Esophagus squamous epithelium (tissue), 5 donors: ENCODE results near the gene NRG3. TPM values are rescaled to one million over a fixed set of nuclear protein-coding genes. Genes with fewer than 3 reads are reported as not detected.
A peak's percentile ranks its signal among the peaks of the same experiment; 100 is the strongest.

Experiments used
- DNase-seq: peaks from one replicate; lab custom pipeline; 2025; lab: John Stamatoyannopoulos, UW
- H3K27ac ChIP-seq, 4 donors: fragments of 200-600 bp; sonication (generic); one replicate each; pipeline ENCODE4 v1.5.1; 2016 to 2019; ENCODE audit warnings: mild to moderate bottlenecking in 1 of 4
- H3K27me3 ChIP-seq, 4 donors: fragments of 200-600 bp; sonication (generic); 1 replicate in 3 of 4; 2 replicates in 1 of 4; pipeline versions ENCODE4 v1.5.1 to v1.6.0; 2017 to 2021; ENCODE audit warnings: antibody characterized with exemption in 1 of 4
- H3K36me3 ChIP-seq, 3 donors: fragments of 200-600 bp; sonication (generic); one replicate each; pipeline ENCODE4 v1.5.1; 2016 to 2019
- H3K4me1 ChIP-seq, 3 donors: fragments of 200-600 bp; sonication (generic); one replicate each; pipeline ENCODE4 v1.5.1; 2017 to 2019
- H3K4me3 ChIP-seq, 4 donors: fragments of 200-600 bp; sonication (generic); 1 replicate in 3 of 4; 2 replicates in 1 of 4; pipeline ENCODE4 v1.5.1; 2016 to 2019; ENCODE audit warnings: mild to moderate bottlenecking in 2 of 4, moderate library complexity in 1 of 4
- H3K9me3 ChIP-seq, 3 donors: fragments of 200-600 bp; sonication (generic); one replicate each; pipeline ENCODE4 v1.5.1; 2016 to 2019
- CTCF ChIP-seq, 6 experiments: fragments of 450-650 bp in 4 of 6; fragments of 200-600 bp in 2 of 6; sonication (generic) in 2 of 6; IDR thresholded peaks; one replicate each; pipeline ENCODE4 v1.5.1; 2016 to 2019; ENCODE audit warnings: antibody characterized with exemption in 6 of 6, mild to moderate bottlenecking in 4 of 6, moderate library complexity in 4 of 6
- POLR2A ChIP-seq, 4 donors: fragments of 450-650 bp; IDR thresholded peaks; one replicate each; pipeline ENCODE4 v1.6.1; 2017; ENCODE audit warnings: antibody characterized with exemption in 4 of 4, mild to moderate bottlenecking in 4 of 4, moderate library complexity in 3 of 4
- WGBS, 2 donors: methylation state at CpG; one replicate each; pipeline ENCODE4 v1.1.5; 2018; 5-methylcytosine and 5-hydroxymethylcytosine counted together
- intact Hi-C: fragments of 100-400 bp; cut with DNase I; formaldehyde crosslinking; loops from one replicate; pipeline ENCODE4 v1.15.0; 2022
- total RNA-seq, 4 donors: library from RNA; depleted of rRNA; stranded (reverse); fragments of >200 nt; gene quantifications; one replicate each; pipeline ENCODE4 v1.1.0, GENCODE V29; 2016
- donor health status: DM: yes; HTN: yes; CAD: no.

The NRG3 gene
- total RNA-seq, 4 donors from 2014 or later = 0.19 TPM; not detected in 3

GRCh38 chr10:82966130-82966529 is 1091.1 kb downstream of the NRG3 start:
- 87 to 91% methylated on average over 2 of the region's 2 CpGs for WGBS, 2 donors
- Histone ChIP-seq H3K27me3 (no peaks in the 10 kb centered on the region), H3K27ac (no peak overlapping the region), H3K9me3 (no peaks in the 10 kb centered on the region), H3K4me3 (no peak overlapping the region), H3K36me3 (no peaks in the 10 kb centered on the region), H3K4me1 (no peaks in the 10 kb centered on the region)
- intact Hi-C loops = no loop called here
- no peak for DNase-seq
- TF ChIP-seq POLR2A (IDR thresholded peaks at IDR 0.05) (no peak), CTCF (IDR thresholded peaks at IDR 0.05) (no peak)

GRCh38 chr10:82968533-82968932 is 1093.5 kb downstream of the NRG3 start:
- no peak for TF ChIP-seq POLR2A (IDR thresholded peaks at IDR 0.05)
- TF ChIP-seq CTCF (IDR thresholded peaks at IDR 0.05) = no peak
- no peaks in the 10 kb centered on the region for H3K4me1 ChIP-seq
- no peak for DNase-seq
- H3K4me3 ChIP-seq = no peak overlapping the region
- intact Hi-C loops = no loop called here
- no peak overlapping the region for H3K27ac ChIP-seq
- WGBS, 2 donors = 54 to 76% methylated on average over 5 of the region's 5 CpGs
- H3K27me3 ChIP-seq = no peaks in the 10 kb centered on the region
- H3K9me3 ChIP-seq = no peaks in the 10 kb centered on the region
- no peaks in the 10 kb centered on the region for H3K36me3 ChIP-seq

GRCh38 chr10:82969405-82969804 is 1094.4 kb downstream of the NRG3 start:
- Histone ChIP-seq H3K4me1 (no peaks in the 10 kb centered on the region), H3K27ac (no peak overlapping the region), H3K36me3 (no peaks in the 10 kb centered on the region), H3K4me3 (no peak overlapping the region), H3K27me3 (no peaks in the 10 kb centered on the region), H3K9me3 (no peaks in the 10 kb centered on the region)
- peak in 2 of 6 experiments; percentile 23 to 38 for TF ChIP-seq CTCF (IDR thresholded peaks at IDR 0.05)
- TF ChIP-seq POLR2A (IDR thresholded peaks at IDR 0.05) = no peak
- intact Hi-C loops = no loop called here
- WGBS, 2 donors = 19 to 27% methylated on average over 1 of the region's 1 CpG
- DNase-seq = no peak

- no peak for DNase-seq
- TF ChIP-seq POLR2A (IDR thresholded peaks at IDR 0.05) (no peak), CTCF (IDR thresholded peaks at IDR 0.05) (no peak)
- Histone ChIP-seq H3K9me3 (no peaks in the 10 kb centered on the region), H3K27me3 (no peaks in the 10 kb centered on the region), H3K27ac (no peak overlapping the region), H3K36me3 (no peaks in the 10 kb centered on the region), H3K4me3 (no peak overlapping the region), H3K4me1 (no peaks in the 10 kb centered on the region)
- 65 to 90% methylated on average over 5 of the region's 5 CpGs for WGBS, 2 donors
- intact Hi-C loops = no loop called here
These were observed 1105.3 kb downstream of the NRG3 start for GRCh38 chr10:82980321-82980720.

GRCh38 chr10:82981137-82981723 is 1106.2 kb downstream of the NRG3 start:
- no peaks in the 10 kb centered on the region for H3K9me3 ChIP-seq
- H3K27ac ChIP-seq = no peak overlapping the region
- TF ChIP-seq POLR2A (IDR thresholded peaks at IDR 0.05) = no peak
- TF ChIP-seq CTCF (IDR thresholded peaks at IDR 0.05) = no peak
- intact Hi-C loops = no loop called here
- WGBS, 2 donors = 60 to 68% methylated on average over 5 to 6 of the region's 6 CpGs
- H3K27me3 ChIP-seq = no peaks in the 10 kb centered on the region
- H3K4me3 ChIP-seq = no peak overlapping the region
- no peaks in the 10 kb centered on the region for H3K4me1 ChIP-seq
- DNase-seq = no peak
- H3K36me3 ChIP-seq = no peaks in the 10 kb centered on the region
